ENCODE data around the gene MAPK1. TPM values are rescaled to one million over a fixed set of nuclear protein-coding genes. Genes with fewer than 3 reads are reported as not detected.
A peak's percentile ranks its signal among the peaks of the same experiment; 100 is the strongest.

Gene MAPK1
- total RNA-seq, 1 experiment from 2014 or later: 136 TPM

DNA sequence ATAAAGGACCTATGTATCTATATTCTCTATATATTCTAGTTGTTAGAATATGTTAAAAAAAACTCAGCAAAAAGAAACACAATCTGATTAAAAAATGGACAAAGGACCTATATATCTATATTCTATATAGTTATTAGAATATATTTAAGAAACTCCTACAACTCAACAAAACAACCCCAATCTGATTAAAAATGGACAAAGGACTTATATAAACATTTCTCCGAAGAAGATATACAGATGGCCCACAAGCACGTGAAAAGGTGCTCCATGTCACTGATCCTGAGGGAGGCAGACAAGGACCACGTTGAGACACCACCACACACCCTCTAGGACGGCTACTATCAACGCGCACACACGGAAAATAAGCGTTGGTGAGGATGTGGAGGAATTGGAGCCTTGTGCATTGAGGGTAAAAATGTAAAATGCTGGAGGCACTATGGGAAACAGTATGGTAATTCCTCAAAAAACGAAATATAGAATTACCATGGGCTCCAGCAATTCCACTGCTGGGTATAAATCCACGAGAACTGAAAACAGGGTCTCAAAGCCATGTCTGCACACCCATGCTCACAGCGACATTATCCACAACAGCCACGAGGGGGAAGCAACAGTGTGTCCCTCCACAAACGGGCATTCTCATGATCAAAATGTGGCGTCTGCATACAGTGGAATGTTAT lies 154.6 kb downstream of the MAPK1 start:
- Histone ChIP-seq H3K9me3 (no peaks in the 10 kb centered on the region), H3K36me3 (ENCODE audit: control insufficient read depth, insufficient read depth, low read length) (no peaks in the 10 kb centered on the region), H3K4me3 (ENCODE audit: low read depth, low read length) (0 out of 2 replicates have a peak overlapping the region, but pooled peaks have one; percentile 4), H3K27me3 (replicated peaks; ENCODE audit: control insufficient read depth, insufficient read depth, low read length) (no peaks in the 10 kb centered on the region), H3K4me1 (peaks cover 12% of the 10 kb centered on the region)
- H3K9me3 Mint-ChIP-seq (ENCODE audit: unreplicated experiment): no peaks in the 10 kb centered on the region
- POLR2A ChIA-PET: no interaction called here
- H3K27me3 Mint-ChIP-seq (ENCODE audit: insufficient read depth, unreplicated experiment): no peaks in the 10 kb centered on the region
- intact Hi-C loops (cut with micrococcal nuclease; ENCODE audit: unreplicated experiment): loop anchor here (1.0 to 2.0 kb wide), 3 partner anchors 13 to 240 kb away; partner anchors contain the start of gene PPM1F
- TF ChIP-seq, protein P1, sequence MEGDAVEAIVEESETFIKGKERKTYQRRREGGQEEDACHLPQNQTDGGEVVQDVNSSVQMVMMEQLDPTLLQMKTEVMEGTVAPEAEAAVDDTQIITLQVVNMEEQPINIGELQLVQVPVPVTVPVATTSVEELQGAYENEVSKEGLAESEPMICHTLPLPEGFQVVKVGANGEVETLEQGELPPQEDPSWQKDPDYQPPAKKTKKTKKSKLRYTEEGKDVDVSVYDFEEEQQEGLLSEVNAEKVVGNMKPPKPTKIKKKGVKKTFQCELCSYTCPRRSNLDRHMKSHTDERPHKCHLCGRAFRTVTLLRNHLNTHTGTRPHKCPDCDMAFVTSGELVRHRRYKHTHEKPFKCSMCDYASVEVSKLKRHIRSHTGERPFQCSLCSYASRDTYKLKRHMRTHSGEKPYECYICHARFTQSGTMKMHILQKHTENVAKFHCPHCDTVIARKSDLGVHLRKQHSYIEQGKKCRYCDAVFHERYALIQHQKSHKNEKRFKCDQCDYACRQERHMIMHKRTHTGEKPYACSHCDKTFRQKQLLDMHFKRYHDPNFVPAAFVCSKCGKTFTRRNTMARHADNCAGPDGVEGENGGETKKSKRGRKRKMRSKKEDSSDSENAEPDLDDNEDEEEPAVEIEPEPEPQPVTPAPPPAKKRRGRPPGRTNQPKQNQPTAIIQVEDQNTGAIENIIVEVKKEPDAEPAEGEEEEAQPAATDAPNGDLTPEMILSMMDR (IDR thresholded peaks at IDR 0.05; ENCODE audit: insufficient read depth in 1 of 2, low read depth in 1 of 2, low read length in 1 of 2, severe bottlenecking in 1 of 2, unreplicated experiment in 1 of 2): peak; percentile 66 to 72
- H3K36me3 Mint-ChIP-seq (ENCODE audit: insufficient read depth, unreplicated experiment): no peaks in the 10 kb centered on the region
- CTCF ChIA-PET: interaction anchor here (0.9 to 1.1 kb wide), 4 partner anchors 14 to 240 kb away, joined by 3 to 15 read pairs (median 5); partner anchors contain the start of genes PPM1F and YPEL1
- H3K27ac Mint-ChIP-seq (ENCODE audit: unreplicated experiment): no peak overlapping the region
- H3K4me1 Mint-ChIP-seq (ENCODE audit: low read depth, unreplicated experiment): peaks cover 18% of the 10 kb centered on the region
- BruUV-seq (replicated peaks): no TSS peak
- DNase-seq: peak; percentile 76 to 78
- peak overlapping the region; percentile 49 for H3K4me3 Mint-ChIP-seq (ENCODE audit: unreplicated experiment)

- peaks cover 12% of the 10 kb centered on the region for H3K4me1 ChIP-seq
- Mint-ChIP-seq H3K4me1 (ENCODE audit: low read depth, unreplicated experiment) (peaks cover 18% of the 10 kb centered on the region), H3K9me3 (ENCODE audit: unreplicated experiment) (no peaks in the 10 kb centered on the region), H3K27me3 (ENCODE audit: insufficient read depth, unreplicated experiment) (no peaks in the 10 kb centered on the region), H3K4me3 (ENCODE audit: unreplicated experiment) (no peak overlapping the region), H3K27ac (ENCODE audit: unreplicated experiment) (no peak overlapping the region), H3K36me3 (ENCODE audit: insufficient read depth, unreplicated experiment) (no peaks in the 10 kb centered on the region)
- intact Hi-C loops (cut with micrococcal nuclease; ENCODE audit: unreplicated experiment): loop anchor here (2.0 kb wide), 1 partner anchor 241 kb away; the partner anchor contains the start of gene PPM1F
- DNase-seq: no peak
- no peaks in the 10 kb centered on the region for H3K36me3 ChIP-seq (ENCODE audit: control insufficient read depth, insufficient read depth, low read length)
- ChIA-PET CTCF (no interaction called here), POLR2A (no interaction called here)
- H3K9me3 ChIP-seq: no peaks in the 10 kb centered on the region
- no TSS peak for BruUV-seq (replicated peaks)
- no peak overlapping the region for H3K4me3 ChIP-seq (ENCODE audit: low read depth, low read length)
- H3K27me3 ChIP-seq (replicated peaks; ENCODE audit: control insufficient read depth, insufficient read depth, low read length): no peaks in the 10 kb centered on the region
- TF ChIP-seq, protein P1 (IDR thresholded peaks at IDR 0.05; ENCODE audit: insufficient read depth in 1 of 2, low read depth in 1 of 2, low read length in 1 of 2, severe bottlenecking in 1 of 2, unreplicated experiment in 1 of 2): no peak
These were observed 155.6 kb downstream of the MAPK1 start for GRCh38 chr22:21711851-21712250.

GRCh38 chr22:21710156-21710555 lies 157.3 kb downstream of the MAPK1 start:
- no peaks in the 10 kb centered on the region for H3K9me3 Mint-ChIP-seq (ENCODE audit: unreplicated experiment)
- Histone ChIP-seq H3K9me3 (no peaks in the 10 kb centered on the region), H3K36me3 (ENCODE audit: control insufficient read depth, insufficient read depth, low read length) (no peaks in the 10 kb centered on the region), H3K4me1 (peaks cover 11% of the 10 kb centered on the region), H3K4me3 (ENCODE audit: low read depth, low read length) (no peak overlapping the region), H3K27me3 (replicated peaks; ENCODE audit: control insufficient read depth, insufficient read depth, low read length) (no peaks in the 10 kb centered on the region)
- no peak for DNase-seq
- H3K4me1 Mint-ChIP-seq (ENCODE audit: low read depth, unreplicated experiment): peaks cover 18% of the 10 kb centered on the region
- CTCF ChIA-PET: interaction anchor here (0.6 kb wide), 1 partner anchor 126 kb away, joined by 4 read pairs; no protein-coding TSS in a partner anchor
- intact Hi-C loops (cut with micrococcal nuclease; ENCODE audit: unreplicated experiment): no loop called here
- POLR2A ChIA-PET: no interaction called here
- no TSS peak for BruUV-seq (replicated peaks)
- TF ChIP-seq, protein P1 (IDR thresholded peaks at IDR 0.05; ENCODE audit: insufficient read depth in 1 of 2, low read depth in 1 of 2, low read length in 1 of 2, severe bottlenecking in 1 of 2, unreplicated experiment in 1 of 2): no peak
- H3K36me3 Mint-ChIP-seq (ENCODE audit: insufficient read depth, unreplicated experiment): no peaks in the 10 kb centered on the region
- H3K4me3 Mint-ChIP-seq (ENCODE audit: unreplicated experiment): no peak overlapping the region
- H3K27ac Mint-ChIP-seq (ENCODE audit: unreplicated experiment): no peak overlapping the region
- no peaks in the 10 kb centered on the region for H3K27me3 Mint-ChIP-seq (ENCODE audit: insufficient read depth, unreplicated experiment)
